NCI-H146 (cell line): Measurements from ENCODE around the gene DNAJB12.
"Not testable (repeated sequence)": the region's sequence is repeated elsewhere in the genome, so short reads cannot be mapped to it uniquely, and the experiment has no call there.

ENCODE experiments used
- DNase-seq: peaks from one replicate; lab custom pipeline; 2025; lab: John Stamatoyannopoulos, UW

DNAJB12 gene

GRCh38 chr10:72316748-72317435 lies 37.8 kb downstream of the DNAJB12 start:
- peak; percentile 91 for DNase-seq

GRCh38 chr10:72316386-72316700 lies 38.4 kb downstream of the DNAJB12 start:
- no peak for DNase-seq

- DNase-seq: no peak
Observed at GRCh38 chr10:72315611-72316385, 38.9 kb downstream of the DNAJB12 start.

GRCh38 chr10:72315054-72315453 lies 39.7 kb downstream of the DNAJB12 start:
- DNase-seq: no peak

- DNase-seq: no peak
Observed at GRCh38 chr10:72314263-72314662, 40.5 kb downstream of the DNAJB12 start.

GRCh38 chr10:72312865-72313391 lies 41.8 kb downstream of the DNAJB12 start:
- DNase-seq: no peak

GRCh38 chr10:72311667-72312066 lies 43.1 kb downstream of the DNAJB12 start:
- no peak for DNase-seq

GRCh38 chr10:72310636-72311035 lies 44.1 kb downstream of the DNAJB12 start:
- DNase-seq: no peak

GRCh38 chr10:72310241-72310633 lies 44.5 kb downstream of the DNAJB12 start:
- DNase-seq: peak; percentile 22

- no peak for DNase-seq
Observed at GRCh38 chr10:72309290-72310240, 45.2 kb downstream of the DNAJB12 start.

- no peak for DNase-seq
Observed at GRCh38 chr10:72308320-72308987, 46.3 kb downstream of the DNAJB12 start.

GRCh38 chr10:72307711-72308110 lies 47.0 kb downstream of the DNAJB12 start:
- DNase-seq: not testable (repeated sequence)

- DNase-seq: no peak
Observed at GRCh38 chr10:72306215-72306760, 48.4 kb downstream of the DNAJB12 start.

GRCh38 chr10:72303424-72304128 lies 51.1 kb downstream of the DNAJB12 start:
- no peak for DNase-seq

GRCh38 chr10:72298592-72299519 lies 55.9 kb downstream of the DNAJB12 start:
- no peak for DNase-seq

GRCh38 chr10:72297805-72298591 lies 56.7 kb downstream of the DNAJB12 start:
- DNase-seq: peak; percentile 99

- DNase-seq: peak; percentile 30
Observed at GRCh38 chr10:72297281-72297804, 57.4 kb downstream of the DNAJB12 start.

GRCh38 chr10:72296829-72297280 lies 57.9 kb downstream of the DNAJB12 start:
- DNase-seq: not testable (repeated sequence)
